Cardiac muscle cell (in vitro differentiated cells and primary cell): ENCODE measurements around the gene HSD17B12. TPM values are rescaled to one million over a fixed set of nuclear protein-coding genes. Genes with fewer than 3 reads are reported as not detected.
"Not testable (repeated sequence)": the region's sequence is repeated elsewhere in the genome, so short reads cannot be mapped to it uniquely, and the experiment has no call there.

Experiments used
- DNase-seq, 2 donors: peaks; one replicate each; pipeline versions ENCODE4 v3.0.0 to v3.0.0-alpha.2; 2010 to 2017; ENCODE audit warnings: low read depth in 1 of 2, low spot score in 1 of 2
- H3K27ac ChIP-seq: fragments of 200-600 bp; sonication (generic); 2 replicates; pipeline ENCODE4 v1.5.1; 2016
- H3K27me3 ChIP-seq: fragments of 200-600 bp; sonication (generic); 2 replicates; pipeline ENCODE4 v1.6.0; 2016; ENCODE audit warnings: control low read depth
- H3K36me3 ChIP-seq: fragments of 200-600 bp; sonication (generic); 2 replicates; pipeline ENCODE4 v1.5.1; 2016; ENCODE audit warnings: control low read depth
- H3K4me1 ChIP-seq: fragments of 200-600 bp; sonication (generic); 2 replicates; pipeline ENCODE4 v1.8.1; 2017; ENCODE audit warnings: low read depth, mild to moderate bottlenecking, mixed run types
- H3K4me3 ChIP-seq: fragments of 200-600 bp; sonication (generic); 2 replicates; pipeline ENCODE4 v1.5.1; 2016; ENCODE audit warnings: mild to moderate bottlenecking
- H3K9me3 ChIP-seq: fragments of 200-600 bp; sonication (generic); 2 replicates; pipeline ENCODE4 v1.5.1; 2017; ENCODE audit warnings: low read depth, mild to moderate bottlenecking, control low read depth
- CTCF ChIP-seq: IDR thresholded peaks from 2 replicates; pipeline ENCODE4 v1.5.1; 2012; ENCODE audit warnings: low read depth, mild to moderate bottlenecking, low read length
- polyA plus RNA-seq: library from polyadenylated mRNA; unstranded; fragments of >200 nt; fragmentation: Nextera tagmentation; extraction: Ambion mirVana; gene quantifications from 2 replicates; pipeline ENCODE4 v1.2.1, GENCODE V29; 2016
- total RNA-seq: library from RNA; depleted of rRNA; stranded (reverse); fragments of >200 nt; gene quantifications from 2 replicates; pipeline ENCODE4 v1.2.3, GENCODE V29; 2016

HSD17B12 gene
- total and polyA plus RNA-seq, 2 experiments from 2014 or later = 68.9 to 89.0 TPM

- TF ChIP-seq CTCF = no peak
- Histone ChIP-seq H3K4me1 (peaks cover 19% of the 10 kb centered on the region), H3K9me3 (no peaks in the 10 kb centered on the region), H3K27ac (peak overlapping the region; percentile 94), H3K36me3 (peaks cover 7% of the 10 kb centered on the region), H3K27me3 (no peaks in the 10 kb centered on the region), H3K4me3 (peak overlapping the region; percentile 88)
- DNase-seq = peak; percentile 13 to 26
Observed at GRCh38 chr11:43681401-43681942, 934 bp downstream of the HSD17B12 start.

DNA sequence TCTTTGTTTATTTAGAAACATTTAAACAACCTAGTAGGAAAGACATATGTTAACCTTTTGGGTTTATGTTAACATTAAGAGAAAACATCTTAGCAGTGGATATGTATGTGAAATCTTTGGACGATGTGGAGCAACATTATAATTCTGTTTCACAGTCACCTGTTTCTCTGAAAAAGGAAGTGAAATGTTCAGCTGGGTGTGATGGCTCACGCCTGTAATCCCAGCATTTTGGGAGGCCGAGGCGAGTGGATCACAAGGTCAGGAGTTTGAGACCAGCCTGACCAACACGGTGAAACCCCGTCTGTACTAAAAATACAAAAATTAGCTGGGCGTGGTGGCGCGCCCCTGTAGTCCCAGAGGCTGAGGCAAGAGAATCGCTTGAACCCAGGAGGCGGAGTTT, 1.5 kb downstream of the HSD17B12 start:
- H3K4me3 ChIP-seq = peak overlapping the region; percentile 88
- peaks cover 25% of the 10 kb centered on the region for H3K4me1 ChIP-seq
- H3K27ac ChIP-seq = peak overlapping the region; percentile 94
- not testable (repeated sequence) for DNase-seq, H3K36me3 ChIP-seq, H3K27me3 ChIP-seq, H3K9me3 ChIP-seq

- peak in 1 of 2 donors; percentile 8 for DNase-seq
- no peak for TF ChIP-seq CTCF
- H3K4me3 ChIP-seq = no peak overlapping the region
- H3K27me3 ChIP-seq = no peaks in the 10 kb centered on the region
- no peaks in the 10 kb centered on the region for H3K9me3 ChIP-seq
- peaks cover 40% of the 10 kb centered on the region for H3K4me1 ChIP-seq
- H3K36me3 ChIP-seq = peaks cover 7% of the 10 kb centered on the region
- peak overlapping the region; percentile 31 for H3K27ac ChIP-seq
Observed at GRCh38 chr11:43685440-43685839, 4.9 kb downstream of the HSD17B12 start.

DNA sequence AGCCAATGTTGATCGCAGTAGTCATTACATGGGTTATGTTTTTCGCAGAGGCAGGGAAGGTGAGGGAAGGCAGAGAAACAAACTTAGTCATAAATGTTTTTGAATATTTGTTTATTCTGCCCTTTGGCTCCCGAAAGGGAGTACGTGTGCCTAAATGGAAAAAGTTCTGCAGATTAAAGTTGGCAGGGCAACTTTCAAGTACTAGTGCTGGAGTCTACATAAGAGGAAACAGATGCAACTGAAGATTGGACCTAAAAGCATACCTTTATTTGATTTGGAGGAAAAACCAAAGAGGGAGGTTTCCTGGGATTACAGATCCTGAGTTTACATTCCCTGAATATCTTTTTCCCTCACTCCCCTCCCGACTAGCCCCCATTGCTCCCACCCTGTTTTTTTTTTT, 5.7 kb downstream of the HSD17B12 start:
- Histone ChIP-seq H3K27me3 (no peaks in the 10 kb centered on the region), H3K36me3 (peaks cover 7% of the 10 kb centered on the region), H3K4me3 (no peak overlapping the region), H3K27ac (peak overlapping the region; percentile 31), H3K4me1 (peaks cover 40% of the 10 kb centered on the region), H3K9me3 (no peaks in the 10 kb centered on the region)
- DNase-seq = peak in 1 of 2 donors; percentile 24
- TF ChIP-seq CTCF = no peak

DNA sequence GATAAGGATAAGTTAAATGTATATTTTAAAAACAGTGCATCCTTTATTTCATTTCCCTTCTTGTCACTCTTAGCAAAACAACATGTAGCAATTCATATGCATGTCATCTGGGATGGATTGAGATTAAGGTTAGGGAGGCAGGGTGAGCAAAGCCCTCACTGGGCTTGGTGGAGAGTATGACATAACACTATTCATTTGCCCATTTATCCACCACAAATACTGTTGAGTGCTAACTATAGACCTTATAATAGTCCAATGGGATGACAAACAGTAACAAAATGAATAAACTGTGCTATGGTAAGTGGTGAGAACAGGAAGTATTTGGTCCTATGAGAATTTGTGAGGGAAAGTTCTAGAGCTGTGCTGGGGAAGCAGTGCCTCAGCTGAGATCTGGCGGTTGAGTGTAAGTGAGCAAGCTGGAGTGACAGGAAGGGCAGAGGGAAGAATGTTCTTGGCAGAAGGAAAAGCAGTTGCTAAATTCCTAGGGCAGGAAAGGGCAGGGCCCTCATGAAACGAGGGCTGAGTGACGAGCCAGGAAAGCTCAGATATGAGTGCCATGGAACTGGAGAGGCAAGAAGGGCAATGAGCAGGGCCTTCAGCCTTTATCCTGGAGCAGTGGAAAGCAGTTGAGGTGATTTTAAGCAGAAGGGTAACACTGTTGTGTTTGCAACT, 6.7 kb downstream of the HSD17B12 start:
- Histone ChIP-seq H3K4me1 (peaks cover 40% of the 10 kb centered on the region), H3K4me3 (no peak overlapping the region)
- peak; percentile 39 to 87 for DNase-seq

More for the DNA sequence above, 6.7 kb downstream of the HSD17B12 start:
- TF ChIP-seq CTCF = no peak
- Histone ChIP-seq H3K27me3 (no peaks in the 10 kb centered on the region), H3K27ac (peak overlapping the region; percentile 82), H3K36me3 (peaks cover 7% of the 10 kb centered on the region), H3K9me3 (no peaks in the 10 kb centered on the region)
